Amniotic stem cell (primary cell): Measurements from ENCODE around the gene OCIAD1.
"Not testable (repeated sequence)": the region's sequence is repeated elsewhere in the genome, so short reads cannot be mapped to it uniquely, and the experiment has no call there.

ENCODE experiments used
- DNase-seq: peaks from one replicate; lab custom pipeline; 2025; lab: John Stamatoyannopoulos, UW

The OCIAD1 gene

DNA sequence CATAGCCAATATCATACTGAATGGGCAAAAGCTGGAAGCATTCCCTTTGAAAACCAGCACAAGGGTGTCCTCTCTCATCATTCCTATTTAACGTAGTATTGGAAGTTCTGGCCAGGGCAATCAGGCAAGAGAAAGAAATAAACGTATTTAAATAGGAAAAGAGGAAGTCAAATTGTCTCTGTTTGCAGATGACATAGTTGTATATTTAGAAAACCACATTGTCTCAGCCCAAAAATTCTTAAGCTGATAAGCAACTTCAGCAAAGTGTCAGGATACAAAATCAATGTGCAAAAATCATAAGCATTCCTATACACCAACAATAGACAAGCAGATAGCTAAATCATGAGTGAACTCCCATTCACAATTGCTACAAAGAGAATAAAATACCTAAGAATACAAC is 9.5 kb upstream of the OCIAD1 start:
- DNase-seq, result not testable (repeated sequence)

DNA sequence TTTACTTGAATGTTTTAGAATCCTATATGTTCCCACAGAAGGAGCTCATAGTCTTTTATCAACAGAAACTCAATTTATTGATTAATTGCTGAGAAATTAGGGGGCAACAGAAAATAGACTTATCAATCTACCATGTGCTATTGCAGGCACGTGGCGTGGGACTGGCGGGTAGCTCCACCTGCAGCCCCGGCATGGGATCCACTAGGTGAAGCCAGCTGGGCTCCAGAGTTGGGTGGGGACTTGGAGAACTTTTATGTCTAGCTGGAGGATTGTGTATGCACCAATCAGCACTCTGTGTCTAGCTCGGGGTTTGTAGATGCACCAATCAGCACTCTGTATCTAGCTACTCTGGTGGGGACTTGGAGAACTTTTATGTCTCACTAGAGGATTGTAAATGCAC is 3.3 kb upstream of the OCIAD1 start:
- no peak for DNase-seq

DNA sequence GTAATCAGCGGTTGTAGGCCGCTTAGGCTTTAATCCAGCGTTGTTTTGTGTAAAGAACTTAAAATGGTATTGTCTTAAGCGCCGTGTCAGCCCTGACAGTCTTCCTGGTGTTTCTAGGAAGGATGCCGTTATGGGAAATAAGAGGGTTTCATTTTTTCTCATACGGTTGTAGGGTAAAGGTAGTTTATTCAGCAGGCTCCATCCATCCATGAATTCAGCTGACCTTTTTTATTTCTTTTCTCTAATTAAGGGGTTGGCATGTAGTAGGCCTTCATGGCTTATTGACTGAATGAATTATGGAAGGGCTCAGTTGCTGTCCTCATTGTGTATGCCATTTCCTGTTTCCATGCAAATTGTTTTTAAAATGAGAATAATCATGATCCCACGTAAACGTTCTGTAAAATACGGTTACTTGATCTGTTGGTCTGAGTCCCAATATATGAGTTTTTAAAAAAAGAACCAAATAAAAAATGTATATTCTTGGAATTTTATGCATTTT is 693 bp downstream of the OCIAD1 start:
- DNase-seq, result no peak

GRCh38 chr4:48832571-48832970 is 1.7 kb downstream of the OCIAD1 start:
- no peak for DNase-seq

GRCh38 chr4:48836658-48837057 is 5.8 kb downstream of the OCIAD1 start:
- DNase-seq, result no peak

DNA sequence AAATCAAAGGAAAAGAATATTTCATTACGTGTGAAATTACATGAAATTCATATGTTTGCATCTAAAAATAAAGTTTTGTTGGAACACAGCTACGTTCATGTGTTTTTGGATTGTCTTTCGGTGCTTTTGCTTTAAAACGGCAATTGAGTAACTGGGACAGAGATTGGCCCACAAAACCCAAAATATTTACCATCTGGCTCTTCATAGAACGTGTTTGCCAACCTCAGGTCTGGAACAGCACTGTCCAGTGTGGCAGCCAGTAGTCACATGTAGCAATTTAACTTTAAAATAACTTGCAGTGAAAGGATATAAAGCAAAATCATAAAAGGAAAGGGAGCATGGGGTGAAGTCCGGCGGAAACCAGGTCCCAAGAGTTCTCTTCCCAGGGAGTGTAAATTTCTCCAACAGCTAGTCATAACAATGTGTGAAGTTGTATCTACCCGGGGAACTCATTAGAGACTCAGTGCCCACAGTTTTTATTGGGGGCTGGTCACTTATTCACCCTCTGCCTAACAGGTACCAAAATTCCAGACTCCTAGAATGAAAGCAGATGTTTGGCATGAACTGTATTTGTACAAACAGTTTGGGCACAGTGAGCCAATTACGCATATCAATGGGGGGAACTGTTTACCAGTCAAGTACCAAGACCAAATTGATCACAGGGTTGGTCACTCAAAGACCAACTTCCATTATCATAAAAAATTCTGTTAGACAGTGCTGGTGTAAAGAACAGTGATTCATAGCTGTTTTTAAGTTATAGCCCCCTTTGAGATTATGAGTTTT is 10.3 kb downstream of the OCIAD1 start:
- no peak for DNase-seq

DNA sequence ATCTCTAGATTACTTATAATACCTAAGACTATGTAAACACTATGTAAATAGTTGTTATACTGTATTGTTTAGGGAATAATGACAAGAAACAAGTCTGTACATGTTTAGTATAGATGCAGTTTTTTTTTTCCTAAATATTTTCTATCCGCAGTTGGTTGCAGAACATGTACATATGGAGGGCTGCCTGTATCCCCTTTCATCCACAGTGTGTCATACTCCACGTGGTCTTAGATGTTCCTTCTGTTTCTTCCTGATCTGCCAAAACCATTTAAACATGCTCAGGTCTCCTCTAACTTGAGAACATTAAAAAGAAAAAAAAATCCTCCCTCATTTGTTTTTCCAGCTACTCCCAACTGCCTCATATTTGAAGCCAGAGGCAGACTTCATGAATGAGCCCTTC is 14.0 kb downstream of the OCIAD1 start:
- DNase-seq, result no peak

- DNase-seq, result not testable (repeated sequence)
Observed at GRCh38 chr4:48848799-48849198, 17.9 kb downstream of the OCIAD1 start.

- DNase-seq, result no peak
Observed at GRCh38 chr4:48851651-48852050, 20.8 kb downstream of the OCIAD1 start.

- DNase-seq, result no peak
Observed at GRCh38 chr4:48853604-48854394, 22.9 kb downstream of the OCIAD1 start.

- DNase-seq, result no peak
Observed at GRCh38 chr4:48854395-48854683, 23.5 kb downstream of the OCIAD1 start.

- DNase-seq, result no peak
Observed at GRCh38 chr4:48854982-48855381, 24.1 kb downstream of the OCIAD1 start.

- DNase-seq, result no peak
Observed at GRCh38 chr4:48858130-48858529, 27.2 kb downstream of the OCIAD1 start.

GRCh38 chr4:48862038-48862437 is 31.1 kb downstream of the OCIAD1 start:
- no peak for DNase-seq

DNA sequence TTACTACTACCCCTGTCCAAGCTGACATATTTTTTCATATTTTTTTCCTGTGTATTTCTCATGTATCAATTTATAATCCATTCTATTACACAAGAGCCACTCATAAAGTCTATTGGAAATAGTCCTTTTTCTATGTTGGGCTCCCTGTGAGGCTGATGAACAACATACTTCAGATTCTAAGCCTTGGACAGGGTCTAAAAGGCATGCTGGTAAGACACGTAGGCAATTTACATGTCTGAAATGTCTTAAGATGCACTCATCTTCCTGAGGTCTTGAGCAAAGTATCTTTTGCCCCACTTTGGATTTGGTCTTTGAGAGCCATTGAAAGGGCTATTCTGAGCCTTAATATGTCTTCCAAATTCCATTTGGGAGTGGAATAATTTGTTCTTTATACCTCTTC is 31.8 kb downstream of the OCIAD1 start:
- no peak for DNase-seq

DNA sequence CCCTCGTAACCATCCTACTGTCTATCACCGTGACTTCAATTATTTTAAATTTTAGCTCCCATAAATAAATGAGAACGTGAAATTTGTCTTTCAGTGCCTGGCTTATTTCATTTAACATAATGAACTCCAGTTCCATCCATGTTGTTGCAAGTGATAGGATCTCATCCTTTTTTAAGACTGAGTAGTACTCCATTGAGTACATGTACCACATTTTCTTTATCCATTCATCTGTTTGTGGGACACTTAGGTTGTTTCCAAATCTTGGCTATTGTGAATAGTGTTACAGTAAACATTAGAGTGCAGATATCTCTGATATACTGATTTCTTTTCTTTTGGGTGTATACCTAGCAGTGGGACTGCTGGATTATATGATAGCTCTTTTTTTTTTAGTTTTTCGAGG is 32.8 kb downstream of the OCIAD1 start:
- no peak for DNase-seq

DNA sequence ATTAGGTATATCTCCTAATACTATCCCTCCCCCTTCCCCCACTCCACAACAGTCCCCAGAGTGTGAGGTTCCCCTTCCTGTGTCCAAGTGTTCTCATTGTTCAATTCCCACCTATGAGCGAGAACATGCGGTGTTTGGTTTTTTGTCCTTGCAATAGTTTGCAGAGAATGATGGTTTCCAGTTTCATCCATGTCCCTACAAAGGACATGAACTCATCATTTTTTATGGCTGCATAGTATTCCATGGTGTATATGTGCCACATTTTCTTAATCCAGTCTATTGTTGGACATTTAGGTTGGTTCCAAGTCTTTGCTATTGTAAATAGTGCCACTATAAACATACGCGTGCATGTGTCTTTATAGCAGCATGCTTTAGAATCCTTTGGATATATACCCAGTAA is 33.8 kb downstream of the OCIAD1 start:
- not testable (repeated sequence) for DNase-seq

DNA sequence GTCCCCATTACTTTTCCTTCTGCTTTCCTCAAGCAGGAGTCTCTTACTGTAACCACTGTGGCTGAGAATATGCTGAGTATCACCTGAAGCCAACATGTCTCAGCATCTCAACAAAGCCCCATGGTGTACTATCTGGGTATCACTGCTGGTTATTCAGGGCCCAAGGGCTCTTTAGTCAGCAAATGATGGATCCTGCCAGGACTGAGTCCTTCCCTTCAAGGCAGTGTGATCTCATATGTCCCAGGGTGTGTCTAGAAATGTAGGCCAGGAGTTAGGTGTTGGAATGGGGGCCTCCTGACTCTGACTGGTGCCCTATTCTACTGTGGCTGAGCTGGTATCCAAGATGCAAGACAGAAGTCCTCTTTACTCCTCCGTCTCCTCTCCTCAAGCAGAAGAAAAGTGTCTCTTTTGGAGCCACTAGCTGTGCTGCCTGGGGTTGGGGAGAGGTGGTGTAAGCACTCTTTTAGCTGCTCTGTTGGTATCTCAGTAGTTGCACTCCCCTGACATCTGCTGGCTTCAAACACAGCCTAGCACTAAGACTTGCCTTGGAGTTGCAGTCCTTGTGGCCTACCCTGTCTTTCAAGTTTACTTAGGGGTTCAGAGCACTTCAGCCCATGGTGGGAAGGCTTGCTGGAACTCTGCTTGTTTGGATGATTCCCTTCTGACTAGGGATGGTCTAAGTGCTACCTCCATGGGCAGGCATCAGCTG is 47.1 kb downstream of the OCIAD1 start:
- no peak for DNase-seq

DNA sequence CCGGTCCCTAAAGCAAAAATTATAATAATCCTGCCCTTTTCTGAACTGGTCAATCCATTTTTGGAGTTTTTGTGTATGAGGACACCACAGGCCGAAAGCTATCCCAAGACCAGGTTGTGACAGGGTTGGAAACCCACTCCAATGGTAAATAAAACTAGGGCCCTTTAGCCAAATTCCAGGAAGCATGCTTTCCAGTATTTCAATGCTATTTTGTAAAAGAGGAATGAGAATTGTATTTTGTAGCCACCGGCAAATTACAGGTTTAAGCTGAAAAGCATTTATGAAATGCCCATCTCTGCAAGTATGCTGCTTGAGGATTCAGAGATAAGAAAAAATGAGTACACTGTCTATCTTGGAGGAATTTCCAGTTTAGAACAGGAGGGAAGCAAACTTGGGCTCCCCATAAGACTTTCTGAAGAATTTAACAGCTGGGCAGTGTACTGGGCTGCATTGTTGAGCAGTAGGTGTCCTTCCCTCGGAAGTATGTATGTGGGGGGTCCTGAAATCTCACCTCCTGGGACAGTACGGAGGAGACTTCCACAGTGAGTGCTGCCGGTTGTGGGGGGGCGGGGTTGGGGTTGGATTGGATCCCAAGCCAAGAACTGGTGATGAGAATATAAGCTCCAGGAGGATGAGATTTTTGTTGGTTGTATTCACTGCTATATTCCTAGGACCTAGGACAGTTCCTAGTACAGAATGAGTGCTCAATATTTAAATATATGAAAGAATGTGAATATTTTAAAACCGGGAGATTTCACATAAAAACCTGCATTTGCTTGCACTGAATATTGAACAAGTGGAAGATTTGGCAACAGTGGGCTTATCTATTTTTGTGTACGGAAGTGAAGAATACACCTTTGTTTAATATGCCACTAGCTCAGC is 48.9 kb downstream of the OCIAD1 start:
- no peak for DNase-seq

GRCh38 chr4:48881646-48882045 is 50.8 kb downstream of the OCIAD1 start:
- not testable (repeated sequence) for DNase-seq

- not testable (repeated sequence) for DNase-seq
Observed at GRCh38 chr4:48889750-48890149, 58.9 kb downstream of the OCIAD1 start.
